ENCODE results near the gene CCDC8. TPM values are rescaled to one million over a fixed set of nuclear protein-coding genes. Genes with fewer than 3 reads are reported as not detected.
A peak's percentile ranks its signal among the peaks of the same experiment; 100 is the strongest.
"Not testable (repeated sequence)": the region's sequence is repeated elsewhere in the genome, so short reads cannot be mapped to it uniquely, and the experiment has no call there.

The CCDC8 gene
- total and polyA plus RNA-seq, 9 of the 15 experiments (the other 6 are each of a cell fraction or from before 2014, with no cell fraction given), result 0.68 to 30.8 (median 15.6) TPM

GRCh38 chr19:46433470-46433869 is 20.1 kb upstream of the CCDC8 start:
- ChIA-PET POLR2A (interaction anchor here (1.0 kb wide), 1 partner anchor 17 kb away, joined by 3 read pairs; no protein-coding TSS in a partner anchor), CTCF (ENCODE audit: low intra/inter-chr PET ratio) (interaction anchor here (0.6 kb wide), 1 partner anchor 32 kb away, joined by 4 read pairs; no protein-coding TSS in a partner anchor)
- BruUV-seq (replicated peaks); H3K4me2 ChIP-seq (ENCODE audit: insufficient read depth, low read length); H3K9ac ChIP-seq (ENCODE audit: insufficient read depth in 1 of 2, low read depth in 2 of 2, low read length in 2 of 2); H3K4me1 ChIP-seq (replicated peaks in 1 of 2; ENCODE audit: control insufficient read depth in 2 of 2, insufficient read depth in 2 of 2, low read length in 2 of 2); H3K27ac ChIP-seq (ENCODE audit: extremely low read depth, low read depth, low read length); ATAC-seq; H3K9me3 ChIP-seq (replicated peaks; ENCODE audit: control insufficient read depth, insufficient read depth, low read depth, low read length); H3K4me3 ChIP-seq; H3K36me3 ChIP-seq (ENCODE audit: control insufficient read depth, insufficient read depth, low read length); DNase-seq (ENCODE audit: extremely low read depth in 1 of 4, low spot score in 3 of 4); FAIRE-seq; H3K9me1 ChIP-seq (ENCODE audit: control insufficient read depth, insufficient read depth, low read length); H3K79me2 ChIP-seq (ENCODE audit: control insufficient read depth, insufficient read depth, low read length); H2AFZ ChIP-seq (ENCODE audit: low read depth, low read length); H4K20me1 ChIP-seq (replicated peaks; ENCODE audit: control insufficient read depth, insufficient read depth, low read length); in situ Hi-C loops (cut with MboI): not testable (repeated sequence)
- peaks cover 19 to 21% of the 10 kb centered on the region in 2 experiments for H3K27me3 ChIP-seq (ENCODE audit: control insufficient read depth in 2 of 2, insufficient read depth in 2 of 2, low read length in 2 of 2)
- intact Hi-C loops (cut with micrococcal nuclease), result loop anchor here (2.0 kb wide), 1 partner anchor 29 kb away; no protein-coding TSS in a partner anchor
- TF ChIP-seq RBM25 (IDR thresholded peaks at IDR 0.05; ENCODE audit: low read depth, low read length, severe bottlenecking), result peak; percentile 85
- TF ChIP-seq ZNF146 (CRISPR knock-in tag; IDR thresholded peaks at IDR 0.05; ENCODE audit: unreplicated experiment), result peak; percentile 97
- TF ChIP-seq KDM1A (IDR thresholded peaks at IDR 0.05), result 0 out of 4 replicates have a peak, but pooled peaks of 1 of the 2 experiments have one; percentile 40
- 23% methylated on average over 7 of the region's 7 CpGs for WGBS (ENCODE audit: insufficient coverage, low coverage, missing lambda C conversion rate)

GRCh38 chr19:46431824-46432223 is 18.5 kb upstream of the CCDC8 start:
- no peaks in the 10 kb centered on the region for H3K9me1 ChIP-seq (ENCODE audit: control insufficient read depth, insufficient read depth, low read length)
- ChIA-PET POLR2A (interaction anchor here (0.7 to 1.4 kb wide), 8 partner anchors 12 to 238 kb away, joined by 3 to 8 read pairs (median 4); partner anchors contain the start of gene CCDC8), CTCF (ENCODE audit: low intra/inter-chr PET ratio) (interaction anchor here (0.5 to 1.3 kb wide), 3 partner anchors 29 to 85 kb away, joined by 3 to 11 read pairs (median 5); no protein-coding TSS in a partner anchor)
- peaks cover 0 to 11% of the 10 kb centered on the region in 2 experiments; a peak in 2 of 5 replicates for H3K4me1 ChIP-seq (replicated peaks in 1 of 2; ENCODE audit: control insufficient read depth in 2 of 2, insufficient read depth in 2 of 2, low read length in 2 of 2)
- peaks cover 35 to 37% of the 10 kb centered on the region in 2 experiments for H3K27me3 ChIP-seq (ENCODE audit: control insufficient read depth in 2 of 2, insufficient read depth in 2 of 2, low read length in 2 of 2)
- BruUV-seq (replicated peaks), result no TSS peak
- H3K9me3 ChIP-seq (replicated peaks; ENCODE audit: control insufficient read depth, insufficient read depth, low read depth, low read length), result no peaks in the 10 kb centered on the region
- H3K4me3 ChIP-seq, result no peak overlapping the region
- intact Hi-C loops (cut with micrococcal nuclease), result loop anchor here (2.0 kb wide), 1 partner anchor 27 kb away; no protein-coding TSS in a partner anchor
- no peaks in the 10 kb centered on the region; the same call in 1 of the 2 replicates for H4K20me1 ChIP-seq (replicated peaks; ENCODE audit: control insufficient read depth, insufficient read depth, low read length)
- no peaks in the 10 kb centered on the region for H3K79me2 ChIP-seq (ENCODE audit: control insufficient read depth, insufficient read depth, low read length)
- ATAC-seq (peak; percentile 90), DNase-seq (ENCODE audit: extremely low read depth in 1 of 4, low spot score in 3 of 4) (peak; percentile 36 to 60 (median 48)), FAIRE-seq (no peak)
- H2AFZ ChIP-seq (ENCODE audit: low read depth, low read length), result no peak overlapping the region
- no peak overlapping the region for H3K9ac ChIP-seq (ENCODE audit: insufficient read depth in 1 of 2, low read depth in 2 of 2, low read length in 2 of 2)
- no peaks in the 10 kb centered on the region for H3K36me3 ChIP-seq (ENCODE audit: control insufficient read depth, insufficient read depth, low read length)
- no peak overlapping the region for H3K27ac ChIP-seq (ENCODE audit: extremely low read depth, low read depth, low read length)
- WGBS (ENCODE audit: insufficient coverage, low coverage, missing lambda C conversion rate), result 12% methylated on average over 5 of the region's 10 CpGs
- no peak overlapping the region for H3K4me2 ChIP-seq (ENCODE audit: insufficient read depth, low read length)
- in situ Hi-C loops (cut with MboI), result no loop called here
- TF ChIP-seq NRF1 (conservative IDR thresholded peaks at IDR 0.05 in 1 of 2, IDR thresholded peaks at IDR 0.05 in 1 of 2), result 0 out of 4 replicates have a peak, but pooled peaks of 1 of the 2 experiments have one; percentile 15
- TF ChIP-seq, protein P1, sequence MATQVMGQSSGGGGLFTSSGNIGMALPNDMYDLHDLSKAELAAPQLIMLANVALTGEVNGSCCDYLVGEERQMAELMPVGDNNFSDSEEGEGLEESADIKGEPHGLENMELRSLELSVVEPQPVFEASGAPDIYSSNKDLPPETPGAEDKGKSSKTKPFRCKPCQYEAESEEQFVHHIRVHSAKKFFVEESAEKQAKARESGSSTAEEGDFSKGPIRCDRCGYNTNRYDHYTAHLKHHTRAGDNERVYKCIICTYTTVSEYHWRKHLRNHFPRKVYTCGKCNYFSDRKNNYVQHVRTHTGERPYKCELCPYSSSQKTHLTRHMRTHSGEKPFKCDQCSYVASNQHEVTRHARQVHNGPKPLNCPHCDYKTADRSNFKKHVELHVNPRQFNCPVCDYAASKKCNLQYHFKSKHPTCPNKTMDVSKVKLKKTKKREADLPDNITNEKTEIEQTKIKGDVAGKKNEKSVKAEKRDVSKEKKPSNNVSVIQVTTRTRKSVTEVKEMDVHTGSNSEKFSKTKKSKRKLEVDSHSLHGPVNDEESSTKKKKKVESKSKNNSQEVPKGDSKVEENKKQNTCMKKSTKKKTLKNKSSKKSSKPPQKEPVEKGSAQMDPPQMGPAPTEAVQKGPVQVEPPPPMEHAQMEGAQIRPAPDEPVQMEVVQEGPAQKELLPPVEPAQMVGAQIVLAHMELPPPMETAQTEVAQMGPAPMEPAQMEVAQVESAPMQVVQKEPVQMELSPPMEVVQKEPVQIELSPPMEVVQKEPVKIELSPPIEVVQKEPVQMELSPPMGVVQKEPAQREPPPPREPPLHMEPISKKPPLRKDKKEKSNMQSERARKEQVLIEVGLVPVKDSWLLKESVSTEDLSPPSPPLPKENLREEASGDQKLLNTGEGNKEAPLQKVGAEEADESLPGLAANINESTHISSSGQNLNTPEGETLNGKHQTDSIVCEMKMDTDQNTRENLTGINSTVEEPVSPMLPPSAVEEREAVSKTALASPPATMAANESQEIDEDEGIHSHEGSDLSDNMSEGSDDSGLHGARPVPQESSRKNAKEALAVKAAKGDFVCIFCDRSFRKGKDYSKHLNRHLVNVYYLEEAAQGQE (IDR thresholded peaks at IDR 0.05; ENCODE audit: borderline replicate concordance), result peak; percentile 73
- TF ChIP-seq, protein P1 (CRISPR knock-in tag; IDR thresholded peaks at IDR 0.05; ENCODE audit: low read depth), result no peak
- no peak for TF ChIP-seq ZNF263 (CRISPR knock-in tag; IDR thresholded peaks at IDR 0.05; ENCODE audit: borderline replicate concordance)
